GM23248 (cell line): Measurements from ENCODE around the gene RCAN2.

Source experiments
- EZH2 ChIP-seq: fragments of 200-600 bp; sonication (generic); IDR thresholded peaks from 2 replicates; pipeline ENCODE4 v1.6.1; 2018; ENCODE audit warnings: antibody characterized with exemption, mild to moderate bottlenecking; ENCODE audit not compliant: insufficient read depth, poor library complexity, severe bottlenecking
- EZH2phosphoT487 ChIP-seq: fragments of 200-600 bp; sonication (generic); IDR thresholded peaks from 2 replicates; pipeline ENCODE4 v1.6.1; 2018; ENCODE audit warnings: antibody characterized with exemption, moderate library complexity, mild to moderate bottlenecking, low read depth; ENCODE audit not compliant: insufficient read depth

- TF ChIP-seq EZH2phosphoT487 (no peak), EZH2 (no peak)
These were observed 184.8 kb downstream of the RCAN2 start for GRCh38 chr6:46306431-46306830.
